CD4-positive, alpha-beta T cell treated with Interleukin-12 subunit alpha and Interleukin-12 subunit beta, for 1 hour (primary cell): ENCODE results near the gene RABL6.
A peak's percentile ranks its signal among the peaks of the same experiment; 100 is the strongest.

Source experiments
- DNase-seq: peaks from one replicate; pipeline ENCODE4 v3.0.0-alpha.2; 2020

Gene RABL6

GRCh38 chr9:136849038-136849959 is 41.6 kb downstream of the RABL6 start, which contains the start of gene PHPT1:
PHPT1 (plus strand) TSS chr9:136849409; CDS start chr9:136849431, 22 bp downstream.
- DNase-seq = peak; percentile 98

- no peak for DNase-seq
These were observed 42.5 kb downstream of the RABL6 start for GRCh38 chr9:136849960-136850865.

- no peak for DNase-seq
These were observed 43.4 kb downstream of the RABL6 start for GRCh38 chr9:136850866-136851775.

DNA sequence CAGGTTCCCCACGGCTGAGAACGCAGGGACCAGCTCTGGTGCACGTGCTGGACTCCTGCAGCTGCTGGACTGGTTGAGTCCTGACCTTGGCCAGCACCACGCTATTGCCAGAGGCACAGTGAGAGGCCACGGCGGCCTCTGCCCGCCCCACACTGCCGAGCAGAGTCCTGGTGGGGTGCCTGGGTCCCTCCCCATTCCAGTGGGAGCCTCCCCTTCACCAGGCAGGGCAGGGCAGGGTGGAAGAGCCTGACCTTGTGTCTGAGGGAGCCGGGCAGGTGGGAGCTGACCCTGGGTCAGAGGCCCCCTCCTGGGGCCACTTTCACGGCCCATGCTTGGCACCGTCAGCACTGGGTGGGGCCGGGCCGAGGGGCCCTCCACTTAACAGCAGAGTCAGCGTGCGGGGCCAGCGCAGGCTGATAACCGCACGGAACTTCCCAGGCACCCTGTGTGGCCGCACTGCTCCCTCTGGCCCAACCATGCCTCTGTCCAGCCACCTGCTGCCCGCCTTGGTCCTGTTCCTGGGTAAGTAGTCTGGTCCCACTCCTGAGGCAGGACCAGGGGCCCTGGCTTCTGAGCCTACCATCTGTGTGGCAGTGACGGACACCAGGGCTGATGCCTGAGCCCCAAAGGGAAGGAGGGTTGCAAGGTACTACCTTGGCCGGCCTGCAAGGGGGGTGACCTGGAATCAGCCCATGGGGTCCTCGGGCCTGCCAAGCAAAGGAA is 44.4 kb downstream of the RABL6 start, which contains the start of gene MAMDC4:
MAMDC4 (plus strand) TSS at position 406 of the 723 bp plus-strand sequence; CDS start at position 477, 71 bp downstream.
- no peak for DNase-seq

- DNase-seq = no peak
These were observed 45.2 kb downstream of the RABL6 start for GRCh38 chr9:136852664-136853595.

DNA sequence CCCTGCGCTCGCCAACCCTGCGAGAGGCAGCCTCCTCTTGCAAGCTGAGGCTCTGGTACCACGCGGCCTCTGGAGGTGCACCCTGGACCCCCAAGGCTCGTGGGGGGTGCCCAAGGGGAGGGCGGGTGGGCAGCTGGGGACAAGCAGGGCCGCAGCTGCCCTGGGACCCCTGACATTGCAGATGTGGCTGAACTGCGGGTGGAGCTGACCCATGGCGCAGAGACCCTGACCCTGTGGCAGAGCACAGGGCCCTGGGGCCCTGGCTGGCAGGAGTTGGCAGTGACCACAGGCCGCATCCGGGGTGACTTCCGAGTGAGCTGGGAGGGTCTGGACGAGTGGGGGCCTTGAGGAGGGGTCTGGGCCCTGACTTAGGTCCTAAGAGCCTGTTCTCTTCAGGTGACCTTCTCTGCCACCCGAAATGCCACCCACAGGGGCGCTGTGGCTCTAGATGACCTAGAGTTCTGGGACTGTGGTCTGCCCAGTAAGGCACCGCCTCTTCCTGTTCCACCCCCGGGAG is 45.9 kb downstream of the RABL6 start:
- DNase-seq = no peak

DNA sequence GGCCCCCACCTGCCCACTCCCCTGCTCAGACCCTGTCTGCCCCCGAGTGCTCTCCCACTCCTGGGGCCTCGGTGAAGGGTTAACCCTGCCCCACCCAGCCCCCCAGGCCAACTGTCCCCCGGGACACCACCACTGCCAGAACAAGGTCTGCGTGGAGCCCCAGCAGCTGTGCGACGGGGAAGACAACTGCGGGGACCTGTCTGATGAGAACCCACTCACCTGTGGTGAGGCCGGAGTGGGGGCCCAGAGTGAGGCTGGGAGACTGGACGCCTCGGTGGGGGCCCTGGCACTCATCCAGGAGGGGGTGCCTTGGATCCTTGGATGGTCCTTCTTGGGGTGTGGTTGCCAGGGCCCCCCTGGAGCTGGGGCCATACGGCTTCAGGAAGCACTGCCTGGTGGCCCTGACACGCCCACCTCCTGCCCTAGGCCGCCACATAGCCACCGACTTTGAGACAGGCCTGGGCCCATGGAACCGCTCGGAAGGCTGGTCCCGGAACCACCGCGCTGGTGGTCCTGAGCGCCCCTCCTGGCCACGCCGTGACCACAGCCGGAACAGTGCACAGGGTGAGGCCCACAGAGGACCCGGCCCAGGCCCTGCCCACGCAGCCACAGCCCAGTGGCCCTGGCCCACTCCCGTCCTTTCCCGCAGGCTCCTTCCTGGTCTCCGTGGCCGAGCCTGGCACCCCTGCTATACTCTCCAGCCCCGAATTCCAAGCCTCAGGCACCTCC is 46.5 kb downstream of the RABL6 start:
- no peak for DNase-seq

- DNase-seq = no peak
These were observed 47.2 kb downstream of the RABL6 start for GRCh38 chr9:136854842-136855460.

DNA sequence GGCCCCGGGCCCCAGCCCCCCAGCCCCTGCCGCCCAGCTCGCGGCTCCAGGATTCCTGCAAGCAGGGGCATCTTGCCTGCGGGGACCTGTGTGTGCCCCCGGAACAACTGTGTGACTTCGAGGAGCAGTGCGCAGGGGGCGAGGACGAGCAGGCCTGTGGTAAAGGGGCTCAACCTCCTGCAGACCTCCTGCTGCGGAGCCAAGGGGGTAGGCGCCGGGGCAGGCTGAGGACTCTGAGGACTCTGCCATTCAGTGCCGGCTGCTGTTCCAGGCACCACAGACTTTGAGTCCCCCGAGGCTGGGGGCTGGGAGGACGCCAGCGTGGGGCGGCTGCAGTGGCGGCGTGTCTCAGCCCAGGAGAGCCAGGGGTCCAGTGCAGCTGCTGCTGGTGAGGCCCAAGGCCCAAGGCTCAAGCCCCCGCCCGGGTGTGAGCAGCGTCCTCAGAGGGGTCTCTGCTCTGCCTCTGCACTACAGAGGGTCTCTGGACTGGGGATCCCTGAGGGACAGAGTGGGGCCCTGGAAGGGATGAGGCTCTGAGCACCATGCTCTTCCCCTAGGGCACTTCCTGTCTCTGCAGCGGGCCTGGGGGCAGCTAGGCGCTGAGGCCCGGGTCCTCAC is 47.8 kb downstream of the RABL6 start:
- no peak for DNase-seq

GRCh38 chr9:136856079-136856476 is 48.3 kb downstream of the RABL6 start:
- DNase-seq = no peak

- no peak for DNase-seq
These were observed 48.9 kb downstream of the RABL6 start for GRCh38 chr9:136856541-136857141.

GRCh38 chr9:136857166-136857565 is 49.4 kb downstream of the RABL6 start:
- DNase-seq = no peak

- no peak for DNase-seq
These were observed 50.0 kb downstream of the RABL6 start for GRCh38 chr9:136857581-136858412.

GRCh38 chr9:136858452-136858843 is 50.7 kb downstream of the RABL6 start:
- no peak for DNase-seq

DNA sequence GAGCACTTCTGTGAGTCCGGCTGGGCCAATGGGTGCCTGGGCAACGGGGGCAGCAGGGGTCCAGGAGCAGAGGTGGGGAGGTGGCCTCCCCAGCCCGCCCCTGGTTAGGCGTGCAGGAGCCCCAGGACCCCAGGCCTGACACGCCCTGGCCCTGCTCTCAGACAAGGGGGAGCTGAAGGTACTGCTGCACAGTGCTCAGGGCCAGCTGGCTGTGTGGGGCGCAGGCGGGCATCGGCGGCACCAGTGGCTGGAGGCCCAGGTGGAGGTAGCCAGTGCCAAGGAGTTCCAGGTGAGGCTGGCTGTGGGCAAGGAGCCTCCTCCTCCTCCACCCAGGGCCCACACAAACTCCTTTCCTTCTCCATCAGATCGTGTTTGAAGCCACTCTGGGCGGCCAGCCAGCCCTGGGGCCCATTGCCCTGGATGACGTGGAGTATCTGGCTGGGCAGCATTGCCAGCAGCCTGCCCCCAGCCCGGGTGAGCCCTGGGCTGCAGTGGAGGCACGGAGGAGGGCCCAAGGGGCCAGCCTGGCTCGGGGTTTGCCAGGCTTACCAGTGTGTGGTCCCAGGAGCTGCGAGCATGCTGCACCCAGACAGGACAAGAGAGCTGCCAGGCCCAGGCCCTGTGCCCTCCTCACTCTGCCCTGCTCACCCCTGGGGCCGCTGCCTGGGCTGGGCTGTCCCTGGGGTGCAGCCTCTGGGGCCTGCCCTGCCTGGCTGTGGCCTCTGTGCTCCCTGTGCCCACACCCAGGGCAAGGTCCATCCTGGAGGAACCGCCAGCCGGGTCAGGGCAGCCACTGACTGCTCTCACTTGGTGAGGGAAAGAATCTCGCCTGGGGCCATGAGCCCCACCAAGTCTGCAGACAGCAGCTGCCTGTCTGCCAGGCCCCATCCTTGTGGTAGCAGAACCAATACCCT is 51.4 kb downstream of the RABL6 start:
- no peak for DNase-seq

GRCh38 chr9:136860529-136860928 is 52.8 kb downstream of the RABL6 start:
- no peak for DNase-seq
